Measurements from ENCODE around the gene SPPL2B.

- TF ChIP-seq CTCF (IDR thresholded peaks at IDR 0.05; ENCODE audit: insufficient read depth, low read length, poor library complexity, severe bottlenecking), result no peak
- no peak for TF ChIP-seq EZH2phosphoT487 (conservative IDR thresholded peaks at IDR 0.05; ENCODE audit: low read length)
Observed at GRCh38 chr19:2351591-2351990, 23.1 kb downstream of the SPPL2B start.

Measured in SU-DHL-6 (cell line).